Esophagus squamous epithelium (tissue), 5 donors: Measurements from ENCODE around the gene WBP1L. TPM values are rescaled to one million over a fixed set of nuclear protein-coding genes. Genes with fewer than 3 reads are reported as not detected.
"Not testable (repeated sequence)": the region's sequence is repeated elsewhere in the genome, so short reads cannot be mapped to it uniquely, and the experiment has no call there.

Experiments
- DNase-seq: peaks from one replicate; lab custom pipeline; 2025; lab: John Stamatoyannopoulos, UW
- H3K27ac ChIP-seq, 4 donors: fragments of 200-600 bp; sonication (generic); one replicate each; pipeline ENCODE4 v1.5.1; 2016 to 2019; ENCODE audit warnings: mild to moderate bottlenecking in 1 of 4
- H3K27me3 ChIP-seq, 4 donors: fragments of 200-600 bp; sonication (generic); 1 replicate in 3 of 4; 2 replicates in 1 of 4; pipeline versions ENCODE4 v1.5.1 to v1.6.0; 2017 to 2021; ENCODE audit warnings: antibody characterized with exemption in 1 of 4
- H3K36me3 ChIP-seq, 3 donors: fragments of 200-600 bp; sonication (generic); one replicate each; pipeline ENCODE4 v1.5.1; 2016 to 2019
- H3K4me1 ChIP-seq, 3 donors: fragments of 200-600 bp; sonication (generic); one replicate each; pipeline ENCODE4 v1.5.1; 2017 to 2019
- H3K4me3 ChIP-seq, 4 donors: fragments of 200-600 bp; sonication (generic); 1 replicate in 3 of 4; 2 replicates in 1 of 4; pipeline ENCODE4 v1.5.1; 2016 to 2019; ENCODE audit warnings: mild to moderate bottlenecking in 2 of 4, moderate library complexity in 1 of 4
- H3K9me3 ChIP-seq, 3 donors: fragments of 200-600 bp; sonication (generic); one replicate each; pipeline ENCODE4 v1.5.1; 2016 to 2019
- POLR2A ChIP-seq, 4 donors: fragments of 450-650 bp; IDR thresholded peaks; one replicate each; pipeline ENCODE4 v1.6.1; 2017; ENCODE audit warnings: antibody characterized with exemption in 4 of 4, mild to moderate bottlenecking in 4 of 4, moderate library complexity in 3 of 4
- WGBS, 2 donors: methylation state at CpG; one replicate each; pipeline ENCODE4 v1.1.5; 2018; 5-methylcytosine and 5-hydroxymethylcytosine counted together
- intact Hi-C: fragments of 100-400 bp; cut with DNase I; formaldehyde crosslinking; loops from one replicate; pipeline ENCODE4 v1.15.0; 2022
- total RNA-seq, 4 donors: library from RNA; depleted of rRNA; stranded (reverse); fragments of >200 nt; gene quantifications; one replicate each; pipeline ENCODE4 v1.1.0, GENCODE V29; 2016
- TF ChIP-seq, protein P1 (sequence below), 6 experiments: fragments of 450-650 bp in 4 of 6; fragments of 200-600 bp in 2 of 6; sonication (generic) in 2 of 6; IDR thresholded peaks; one replicate each; pipeline ENCODE4 v1.5.1; 2016 to 2019; ENCODE audit warnings: antibody characterized with exemption in 6 of 6, mild to moderate bottlenecking in 4 of 6, moderate library complexity in 4 of 6
- donor health status: DM: yes; HTN: yes; CAD: no.

Gene WBP1L
- total RNA-seq, 4 donors from 2014 or later, result 40.6 to 61.4 (median 49.1) TPM

DNA sequence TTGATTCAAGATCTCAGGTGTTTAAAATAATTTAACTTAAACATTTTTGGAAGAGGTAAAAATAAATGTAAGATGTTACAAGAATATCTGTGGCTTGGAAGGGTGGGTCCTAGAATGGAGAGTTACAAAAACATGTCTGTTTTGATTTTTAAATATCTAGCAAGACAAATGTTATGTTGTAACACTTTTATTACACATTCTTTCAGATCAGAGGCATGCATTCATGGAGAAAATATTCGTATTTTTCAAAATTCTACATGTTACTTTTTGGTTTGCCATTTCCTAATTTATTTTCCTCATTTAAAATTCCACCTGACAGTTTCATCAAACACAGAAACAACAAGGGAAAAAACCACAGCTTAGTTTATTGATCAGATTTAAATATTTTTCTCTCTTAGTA, 10.0 kb downstream of the WBP1L start:
- peaks cover 10 to 70% (median 24%) of the 10 kb centered on the region in 3 donors for H3K4me1 ChIP-seq

DNA sequence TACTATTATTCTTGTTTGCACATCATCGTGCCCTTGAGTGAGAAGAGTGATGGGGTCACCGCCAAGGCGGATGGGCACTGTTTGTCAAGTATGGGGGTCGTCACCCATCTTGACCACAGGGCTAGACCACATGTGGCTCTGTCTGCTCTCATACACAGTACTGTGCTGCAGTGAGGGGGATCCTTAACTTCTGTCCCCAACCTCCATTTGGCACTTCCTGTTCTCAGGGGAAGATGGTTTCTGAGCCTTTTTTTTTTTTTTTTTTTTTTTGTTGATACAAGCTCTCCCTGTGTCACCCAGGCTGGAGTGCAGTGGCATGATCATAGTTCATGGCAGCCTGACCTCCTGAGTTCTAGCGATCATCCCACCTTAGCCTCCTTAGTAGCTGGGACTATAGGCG, 13.6 kb downstream of the WBP1L start:
- WGBS, 2 donors, result 93 to 96% methylated on average over 4 to 6 of the region's 6 CpGs
- TF ChIP-seq POLR2A (IDR thresholded peaks at IDR 0.05), result no peak
- TF ChIP-seq, protein P1, sequence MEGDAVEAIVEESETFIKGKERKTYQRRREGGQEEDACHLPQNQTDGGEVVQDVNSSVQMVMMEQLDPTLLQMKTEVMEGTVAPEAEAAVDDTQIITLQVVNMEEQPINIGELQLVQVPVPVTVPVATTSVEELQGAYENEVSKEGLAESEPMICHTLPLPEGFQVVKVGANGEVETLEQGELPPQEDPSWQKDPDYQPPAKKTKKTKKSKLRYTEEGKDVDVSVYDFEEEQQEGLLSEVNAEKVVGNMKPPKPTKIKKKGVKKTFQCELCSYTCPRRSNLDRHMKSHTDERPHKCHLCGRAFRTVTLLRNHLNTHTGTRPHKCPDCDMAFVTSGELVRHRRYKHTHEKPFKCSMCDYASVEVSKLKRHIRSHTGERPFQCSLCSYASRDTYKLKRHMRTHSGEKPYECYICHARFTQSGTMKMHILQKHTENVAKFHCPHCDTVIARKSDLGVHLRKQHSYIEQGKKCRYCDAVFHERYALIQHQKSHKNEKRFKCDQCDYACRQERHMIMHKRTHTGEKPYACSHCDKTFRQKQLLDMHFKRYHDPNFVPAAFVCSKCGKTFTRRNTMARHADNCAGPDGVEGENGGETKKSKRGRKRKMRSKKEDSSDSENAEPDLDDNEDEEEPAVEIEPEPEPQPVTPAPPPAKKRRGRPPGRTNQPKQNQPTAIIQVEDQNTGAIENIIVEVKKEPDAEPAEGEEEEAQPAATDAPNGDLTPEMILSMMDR (IDR thresholded peaks at IDR 0.05), result no peak
- Histone ChIP-seq H3K36me3 (peaks cover 0 to 25% (median 0%) of the 10 kb centered on the region in 3 donors), H3K4me3 (no peak overlapping the region), H3K27ac (peak overlapping the region in 1 of 4 donors; percentile 39), H3K4me1 (peaks cover 10 to 68% (median 20%) of the 10 kb centered on the region in 3 donors), H3K27me3 (no peaks in the 10 kb centered on the region), H3K9me3 (no peaks in the 10 kb centered on the region)
- DNase-seq, result no peak
- intact Hi-C loops, result loop anchor here (10.0 kb wide), 1 partner anchor 47 kb away; no protein-coding TSS in a partner anchor

More for the DNA sequence above, 10.0 kb downstream of the WBP1L start:
- DNase-seq, result no peak
- Histone ChIP-seq H3K9me3 (no peaks in the 10 kb centered on the region), H3K27me3 (no peaks in the 10 kb centered on the region), H3K27ac (peak overlapping the region; percentile 14 to 91 (median 75)), H3K36me3 (peaks cover 0 to 18% (median 0%) of the 10 kb centered on the region in 3 donors), H3K4me3 (no peak overlapping the region)
- intact Hi-C loops, result loop anchor here (10.0 kb wide), 1 partner anchor 51 kb away; no protein-coding TSS in a partner anchor
- WGBS, 2 donors, result 63 to 89% methylated on average over 1 of the region's 1 CpG
- no peak for TF ChIP-seq POLR2A (IDR thresholded peaks at IDR 0.05)
- TF ChIP-seq, protein P1 (IDR thresholded peaks at IDR 0.05), result no peak

- Histone ChIP-seq H3K27ac (peak overlapping the region in 3 of 4 donors; percentile 58 to 61 (median 60)), H3K4me3 (no peak overlapping the region), H3K4me1 (peaks cover 2 to 66% (median 11%) of the 10 kb centered on the region in 3 donors), H3K9me3 (no peaks in the 10 kb centered on the region), H3K36me3 (peaks cover 0 to 35% (median 0%) of the 10 kb centered on the region in 3 donors), H3K27me3 (no peaks in the 10 kb centered on the region)
- intact Hi-C loops, result loop anchor here (10.0 kb wide), 1 partner anchor 46 kb away; no protein-coding TSS in a partner anchor
- no peak for TF ChIP-seq POLR2A (IDR thresholded peaks at IDR 0.05)
- TF ChIP-seq, protein P1 (IDR thresholded peaks at IDR 0.05), result no peak
- WGBS, 2 donors, result 85 to 86% methylated on average over 7 to 9 of the region's 9 CpGs
- DNase-seq, result no peak
These were observed 14.6 kb downstream of the WBP1L start for GRCh38 chr10:102758240-102758932.

GRCh38 chr10:102758933-102759262, 15.2 kb downstream of the WBP1L start:
- peaks cover 0 to 40% (median 0%) of the 10 kb centered on the region in 3 donors for H3K36me3 ChIP-seq
- H3K9me3 ChIP-seq, H3K27me3 ChIP-seq, DNase-seq, H3K4me3 ChIP-seq: not testable (repeated sequence)
- intact Hi-C loops, result loop anchor here (10.0 kb wide), 1 partner anchor 46 kb away; no protein-coding TSS in a partner anchor
- 75% methylated on average over 12 of the region's 12 CpGs for WGBS, 2 donors
- H3K4me1 ChIP-seq, result peaks cover under 1 to 66% (median 10%) of the 10 kb centered on the region in 3 donors
- peak overlapping the region in 3 of 4 donors; percentile 58 to 61 (median 60) for H3K27ac ChIP-seq

DNA sequence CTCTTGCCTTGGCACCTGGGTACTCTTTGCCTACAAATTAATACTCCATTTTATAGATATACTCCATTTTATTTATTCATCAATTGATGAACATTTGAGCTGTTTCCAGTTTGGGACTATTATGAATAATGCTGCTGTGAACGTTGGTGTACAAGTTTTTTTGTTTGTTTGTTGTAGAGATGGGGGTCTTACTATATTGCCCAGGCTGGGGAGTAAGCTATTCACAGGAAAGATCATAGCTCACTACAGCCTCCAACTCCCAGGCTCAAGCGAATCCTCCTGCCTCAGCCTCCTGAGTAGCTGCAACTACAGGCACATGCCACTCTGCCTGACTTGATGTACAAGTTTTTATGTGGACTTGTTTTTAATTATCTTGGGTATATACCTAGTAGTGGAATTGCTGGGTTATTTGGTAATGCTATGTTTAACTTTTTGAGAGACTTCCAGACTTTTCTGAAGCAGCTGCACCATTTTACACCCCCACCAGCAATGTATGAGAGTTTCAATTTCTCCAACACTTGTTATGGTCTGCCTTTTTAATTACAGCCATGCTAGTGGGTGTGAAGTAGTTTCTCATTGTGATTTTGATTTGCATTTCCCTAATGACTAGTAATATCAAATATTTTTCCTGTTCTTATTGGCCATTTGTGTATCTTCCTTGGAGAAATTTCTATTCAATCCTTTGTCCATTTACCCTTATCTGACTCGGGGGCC, 15.9 kb downstream of the WBP1L start:
- H3K9me3 ChIP-seq, result no peaks in the 10 kb centered on the region
- H3K27me3 ChIP-seq, result no peaks in the 10 kb centered on the region
- peaks cover 0 to 37% (median 0%) of the 10 kb centered on the region in 3 donors for H3K36me3 ChIP-seq
- peaks cover 8 to 66% (median 9%) of the 10 kb centered on the region in 3 donors for H3K4me1 ChIP-seq
- H3K4me3 ChIP-seq, result no peak overlapping the region
- intact Hi-C loops, result loop anchor here (10.0 kb wide), 1 partner anchor 45 kb away; no protein-coding TSS in a partner anchor
- no peak overlapping the region for H3K27ac ChIP-seq
- DNase-seq, result no peak
- WGBS, 2 donors, result 86 to 92% methylated on average over 3 of the region's 3 CpGs
- TF ChIP-seq, protein P1 (IDR thresholded peaks at IDR 0.05), result no peak
- TF ChIP-seq POLR2A (IDR thresholded peaks at IDR 0.05), result no peak
